CD4-positive, alpha-beta T cell treated with Interleukin-2 at 100 ng/mL for 4 hours (primary cell): ENCODE results near the gene SLC1A6.
"Not testable (repeated sequence)": the region's sequence is repeated elsewhere in the genome, so short reads cannot be mapped to it uniquely, and the experiment has no call there.

Source experiments
- DNase-seq: peaks from one replicate; pipeline ENCODE4 v3.0.0-alpha.2; 2020; ENCODE audit warnings: low spot score

SLC1A6 gene

DNA sequence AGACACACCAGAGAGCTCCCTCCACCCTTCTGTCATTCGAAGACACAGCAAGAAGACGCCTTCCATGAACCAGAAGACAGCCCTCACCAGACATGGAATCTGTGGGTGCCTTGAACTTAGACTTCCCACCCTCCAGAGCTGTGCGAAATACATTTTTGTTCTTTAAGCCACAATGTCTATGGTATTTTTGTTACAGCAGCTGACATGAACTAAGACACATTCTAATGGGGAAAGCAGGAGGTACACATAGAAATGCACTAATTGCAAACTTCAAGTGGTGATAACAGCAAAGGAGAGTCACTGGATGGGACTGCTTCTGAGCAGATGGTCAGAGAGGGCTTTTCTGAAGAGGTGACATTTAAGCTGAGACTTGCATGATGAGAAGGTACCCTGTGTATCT is 22.2 kb downstream of the SLC1A6 start:
- no peak for DNase-seq

DNA sequence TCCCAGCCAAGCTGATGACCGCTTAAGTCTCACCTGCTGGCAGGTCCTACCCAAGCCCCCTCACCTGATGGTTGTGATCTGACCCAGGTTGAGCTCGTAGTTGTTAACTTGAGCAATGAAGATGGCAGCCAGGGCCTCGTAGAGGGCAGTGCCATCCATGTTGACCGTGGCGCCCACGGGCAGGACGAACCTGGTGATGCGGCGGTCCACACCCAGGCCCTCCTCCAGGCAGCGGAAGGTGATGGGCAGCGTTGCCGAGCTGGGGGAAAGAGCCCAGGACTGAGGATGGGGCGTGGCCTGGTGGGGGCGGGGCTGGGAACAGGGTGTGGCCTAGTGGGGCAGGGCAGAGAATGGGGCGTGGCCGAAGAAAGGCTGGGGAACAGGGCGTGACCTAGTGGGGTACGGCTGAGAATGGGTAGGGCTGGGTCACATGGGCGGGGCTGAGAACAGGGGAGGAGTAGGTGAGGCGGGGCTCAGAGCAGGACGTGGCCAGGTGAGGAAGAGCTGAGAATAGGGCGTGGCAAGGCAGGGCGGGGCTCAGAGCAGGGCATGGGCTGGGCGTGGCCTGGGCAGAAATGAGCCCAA is 25.5 kb downstream of the SLC1A6 start:
- no peak for DNase-seq

DNA sequence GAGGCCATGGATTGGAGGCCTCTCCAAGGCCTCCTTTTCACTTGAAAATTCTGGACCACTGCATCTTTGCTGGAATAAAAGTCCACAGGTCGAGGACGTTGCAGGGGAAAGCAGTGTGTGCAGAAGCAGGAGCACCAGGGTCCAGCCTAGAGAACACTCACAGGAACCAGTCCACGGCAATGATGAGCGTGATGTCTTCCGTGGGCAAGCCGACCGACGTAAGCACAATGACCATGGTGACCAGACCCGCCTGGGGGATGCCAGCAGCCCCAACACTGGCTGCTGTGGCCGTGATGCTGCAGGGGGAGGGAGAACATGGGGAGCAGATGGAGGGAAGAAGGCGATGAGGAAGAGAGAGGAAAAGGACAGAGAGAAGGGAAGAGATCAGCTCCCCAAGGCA is 26.9 kb downstream of the SLC1A6 start:
- DNase-seq, result no peak

DNA sequence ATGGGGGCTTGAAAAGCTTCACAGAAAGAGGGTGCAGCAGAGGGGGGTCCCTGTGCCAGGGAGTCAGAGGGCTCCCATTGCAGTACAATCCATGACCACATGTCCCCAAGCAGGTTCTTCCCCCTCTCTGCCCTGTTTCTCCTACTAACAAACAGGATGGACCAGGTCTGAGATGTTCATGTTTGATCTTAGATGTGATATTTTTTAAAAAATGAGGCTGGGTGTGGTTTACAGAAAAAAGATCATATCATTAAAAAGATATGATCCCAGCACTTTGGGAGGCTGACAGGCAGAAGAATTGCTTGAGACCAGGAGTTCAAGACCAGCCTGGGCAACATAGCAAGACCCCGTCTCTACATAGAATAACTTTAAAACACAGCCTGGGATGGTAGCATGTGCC is 29.2 kb downstream of the SLC1A6 start:
- no peak for DNase-seq

DNA sequence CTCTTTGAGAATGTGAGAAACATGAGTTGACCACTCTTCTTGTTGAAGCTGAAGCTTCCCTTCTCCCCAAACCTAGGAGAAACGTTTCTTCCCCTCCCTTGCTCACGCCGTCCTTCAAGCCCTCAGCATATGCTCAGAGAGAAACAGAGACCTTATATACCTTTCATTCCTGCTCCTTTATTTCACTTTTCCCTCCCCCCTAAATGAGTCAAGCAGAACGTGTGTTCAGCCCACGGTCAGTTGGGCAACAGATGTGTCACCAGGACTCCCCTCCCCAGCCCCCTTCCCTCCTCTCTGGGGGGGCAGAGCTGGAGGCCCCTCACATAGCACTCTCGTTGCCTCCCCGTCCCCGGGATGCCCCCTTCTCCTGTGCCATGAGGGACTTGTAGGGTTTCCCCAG is 29.8 kb downstream of the SLC1A6 start:
- no peak for DNase-seq

DNA sequence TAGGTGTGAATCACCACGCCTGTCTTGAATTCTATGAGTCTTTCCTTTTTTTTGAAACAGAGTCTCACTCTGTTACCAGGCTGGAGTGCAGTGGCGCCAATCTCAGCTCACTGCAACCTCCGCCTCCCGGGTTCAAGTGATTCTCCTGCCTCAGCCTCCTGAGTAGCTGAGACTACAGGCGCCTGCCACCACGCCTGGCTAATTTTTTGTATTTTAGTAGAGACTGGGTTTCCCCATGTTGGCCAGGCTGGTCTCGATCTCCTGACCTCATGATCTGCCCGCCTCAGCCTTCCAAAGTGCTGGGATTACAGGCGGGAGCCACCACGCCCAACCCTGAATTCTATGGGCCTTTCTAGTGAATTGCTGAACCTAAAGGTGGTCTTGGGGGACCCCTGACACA is 30.3 kb downstream of the SLC1A6 start:
- DNase-seq, result not testable (repeated sequence)

DNA sequence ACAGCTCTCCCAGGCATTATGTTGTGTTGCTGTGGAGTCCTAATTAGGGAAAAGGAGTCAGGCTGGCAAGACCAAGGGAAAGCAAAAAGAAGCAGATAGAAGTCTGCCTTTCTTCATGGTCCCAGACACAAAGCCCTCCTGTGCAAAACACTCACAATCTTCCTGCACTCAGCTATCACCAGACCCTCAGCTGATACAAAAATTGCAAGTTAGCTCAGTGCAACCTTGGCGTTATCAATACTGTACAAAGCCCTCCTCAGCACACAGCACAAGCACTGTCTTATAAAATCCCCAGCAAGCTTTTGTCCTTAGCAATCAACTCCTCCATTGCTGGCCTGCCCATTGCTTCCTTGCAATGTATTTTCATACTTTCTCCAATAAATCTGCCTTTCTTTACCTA is 35.2 kb downstream of the SLC1A6 start:
- DNase-seq, result no peak

DNA sequence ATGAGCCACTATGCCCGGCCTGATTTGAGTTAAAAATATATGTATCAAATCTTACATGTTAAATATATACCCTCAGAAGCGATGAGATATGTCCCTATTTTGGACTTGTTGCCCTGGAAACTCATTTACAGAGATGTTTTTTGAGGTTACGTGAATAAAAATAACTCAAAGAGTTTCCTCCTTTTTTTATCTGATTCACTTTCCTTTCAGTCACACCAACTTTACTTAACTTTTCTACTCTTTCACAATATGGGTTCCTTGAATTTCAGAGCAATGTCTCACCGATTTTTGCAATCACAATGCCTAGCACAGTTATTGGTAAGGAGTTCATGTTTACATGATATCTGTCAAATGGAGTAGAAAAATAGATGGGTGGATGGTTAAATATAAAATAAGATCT is 36.1 kb downstream of the SLC1A6 start:
- DNase-seq, result no peak

DNA sequence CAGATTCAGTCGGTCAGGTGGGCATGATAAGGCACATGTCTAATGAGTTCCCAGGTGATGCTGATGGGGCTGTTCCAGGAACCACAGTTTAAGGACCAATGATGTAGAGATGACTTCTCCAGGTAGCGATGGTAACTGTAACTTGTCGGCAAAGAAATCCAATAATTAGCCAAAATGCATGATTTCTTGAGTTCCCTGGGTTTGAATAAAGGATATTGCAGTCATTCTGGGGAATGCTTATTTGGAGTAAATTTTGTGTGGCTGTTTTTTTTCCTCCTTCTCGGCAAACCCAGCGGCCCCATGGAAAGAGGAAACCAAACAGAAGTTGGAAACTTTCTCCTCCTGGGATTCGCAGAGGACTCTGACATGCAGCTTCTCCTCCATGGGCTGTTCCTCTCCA is 38.5 kb downstream of the SLC1A6 start, which contains the start of gene OR7C2:
OR7C2 (plus strand) TSS at position 301 of the 400 bp plus-strand sequence; CDS start at position 301, 0 bp downstream.
- no peak for DNase-seq

DNA sequence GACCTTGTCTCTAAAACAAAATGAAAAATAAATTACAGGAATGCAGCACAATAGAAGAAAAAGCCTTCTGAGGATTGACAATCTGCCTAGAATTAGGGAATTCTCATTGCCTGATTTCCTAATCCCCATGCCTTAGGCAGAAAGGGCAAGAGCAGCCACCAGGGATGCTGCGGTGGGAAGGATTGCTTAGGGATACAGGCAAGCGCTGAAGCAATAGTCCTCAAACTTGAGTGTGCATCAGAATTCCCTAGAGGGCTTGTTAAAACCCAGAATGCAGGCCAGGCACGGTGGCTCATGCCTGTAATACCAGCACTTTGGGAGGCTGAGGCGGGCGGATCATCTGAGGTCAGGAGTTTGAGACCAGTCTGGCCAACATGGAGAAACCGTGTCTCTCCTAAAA is 39.4 kb downstream of the SLC1A6 start:
- no peak for DNase-seq

DNA sequence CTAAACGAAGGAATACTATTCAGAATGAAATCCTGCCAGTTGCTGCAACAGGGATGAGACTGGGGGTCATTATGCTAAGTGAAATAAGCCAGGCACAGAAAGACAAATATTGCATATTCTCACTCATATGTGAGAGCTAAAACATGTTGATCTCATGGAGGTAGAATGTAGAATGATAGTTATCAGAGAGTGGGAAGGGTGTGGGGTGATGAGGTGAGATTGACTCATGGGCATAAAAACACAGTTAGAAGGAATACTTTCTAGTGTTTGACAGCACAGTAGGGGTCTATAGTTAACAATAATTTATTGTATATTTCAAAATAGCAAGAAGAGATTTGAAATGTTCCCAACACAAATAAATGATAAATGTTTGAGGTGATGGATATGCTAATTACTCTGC is 46.2 kb downstream of the SLC1A6 start:
- DNase-seq, result no peak

DNA sequence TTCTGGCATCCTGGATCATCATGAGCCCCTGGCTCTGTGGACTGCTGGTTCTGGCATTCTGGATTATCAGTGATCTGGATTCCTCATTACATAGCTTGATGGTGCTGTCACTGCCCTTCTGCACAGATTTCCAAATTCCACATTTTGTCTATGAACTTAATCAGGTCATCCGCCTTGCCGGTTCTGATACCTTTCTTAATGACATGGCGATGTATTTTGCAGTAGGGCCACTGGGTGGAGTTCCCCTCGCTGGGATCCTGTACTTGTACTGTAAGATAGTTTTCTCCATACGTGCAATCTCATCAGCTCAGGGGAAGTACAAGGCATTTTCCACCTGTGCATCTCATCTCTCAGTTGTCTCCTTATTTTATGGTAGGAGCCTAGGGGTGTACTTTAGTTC is 62.8 kb downstream of the SLC1A6 start:
- DNase-seq, result no peak

DNA sequence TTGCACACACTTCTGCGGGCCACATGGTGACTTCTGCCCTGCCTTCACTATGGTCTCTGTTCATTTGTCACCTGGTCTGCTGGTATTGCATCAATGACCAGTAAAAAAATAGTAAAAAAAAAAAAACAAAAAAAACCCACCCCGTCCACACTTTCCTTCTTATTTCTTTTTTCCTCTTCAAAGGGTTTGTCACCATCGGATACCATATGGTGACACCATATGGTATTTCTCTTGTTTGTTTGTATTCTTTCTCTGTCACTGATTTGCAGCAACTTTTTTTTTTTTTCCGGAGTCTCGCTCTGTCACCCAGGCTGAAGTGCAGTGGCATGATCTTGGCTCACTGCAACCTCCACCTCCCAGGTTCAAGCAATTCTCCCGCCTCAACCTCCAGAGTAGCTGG is 64.5 kb downstream of the SLC1A6 start:
- no peak for DNase-seq

DNA sequence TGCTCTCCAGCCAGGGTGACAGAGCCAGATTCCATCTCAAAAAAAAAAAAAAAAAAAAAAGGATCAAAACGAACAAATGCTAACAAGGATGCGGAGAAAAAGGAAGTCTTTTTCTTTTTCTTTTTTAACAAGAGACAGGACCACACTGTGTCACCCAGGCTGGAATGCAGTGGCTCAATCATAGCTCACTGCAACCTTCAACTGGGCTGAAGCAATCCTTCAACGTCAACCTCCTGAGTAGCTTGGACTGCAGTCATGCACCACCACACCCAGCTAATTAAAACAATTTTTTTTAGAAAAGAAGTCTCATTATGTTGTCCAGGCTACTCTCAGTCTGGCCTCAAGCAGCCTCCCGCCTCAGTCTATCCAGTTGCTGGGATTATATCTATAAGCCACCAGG is 73.0 kb downstream of the SLC1A6 start:
- no peak for DNase-seq

DNA sequence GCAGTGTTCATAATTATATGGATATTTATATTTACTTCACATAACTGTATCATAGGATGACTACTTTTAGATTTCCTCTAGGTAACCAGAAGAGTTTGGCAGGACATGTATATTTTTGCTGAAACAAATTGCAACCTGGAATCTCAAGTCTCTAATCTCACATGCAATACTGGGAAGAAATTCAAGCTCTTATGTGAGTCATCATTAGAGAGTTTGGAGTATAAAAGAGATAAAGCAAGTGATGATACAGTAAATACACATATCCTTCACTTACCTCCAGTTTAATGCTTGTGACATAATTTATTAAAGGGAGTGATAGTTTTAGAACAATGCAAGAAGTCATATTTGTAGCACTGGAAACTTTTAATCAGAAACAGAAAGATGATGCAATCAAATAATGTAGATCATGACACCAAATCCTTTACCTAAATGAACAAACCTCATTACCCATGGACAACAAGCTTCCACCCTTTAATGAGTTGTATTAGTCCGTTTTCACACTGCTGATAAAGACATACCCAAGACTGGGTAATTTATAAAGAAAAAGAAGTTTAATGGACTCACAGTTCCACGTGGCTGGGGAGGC is 77.9 kb downstream of the SLC1A6 start:
- DNase-seq, result no peak
